RWPE2 (cell line): ENCODE data around the gene CCDC32.

Experiments
- ATAC-seq: fragments of 200-7000 bp; cut with Tn5 transposase; 3 replicates; pipeline ENCODE4 v1.9.1; 2021; ENCODE audit warnings: low read depth
- DNase-seq: peaks from one replicate; pipeline ENCODE4 v3.0.0-alpha.2; 2020; ENCODE audit warnings: low spot score
- H3K27ac ChIP-seq: fragments of 450-650 bp; 2 replicates; pipeline ENCODE4 v1.5.1; 2017; ENCODE audit warnings: mild to moderate bottlenecking; ENCODE audit not compliant: poor library complexity, severe bottlenecking
- H3K27me3 ChIP-seq: fragments of 250-450 bp; sonication (Bioruptor Pico); 2 replicates; pipeline ENCODE4 v1.5.1; 2021; ENCODE audit warnings: mild to moderate bottlenecking, moderate library complexity; ENCODE audit not compliant: insufficient read depth, poor library complexity, severe bottlenecking
- H3K36me3 ChIP-seq: fragments of 250-450 bp; sonication (Bioruptor Pico); 2 replicates; pipeline ENCODE4 v1.5.1; 2020; ENCODE audit warnings: low read depth, mild to moderate bottlenecking, moderate library complexity
- H3K4me1 ChIP-seq: fragments of 250-450 bp; sonication (Bioruptor Pico); 2 replicates; pipeline ENCODE4 v1.5.1; 2021; ENCODE audit warnings: mild to moderate bottlenecking, moderate library complexity; ENCODE audit not compliant: insufficient read depth, poor library complexity, severe bottlenecking
- H3K4me3 ChIP-seq: fragments of 250-450 bp; sonication (Bioruptor Pico); 2 replicates; pipeline ENCODE4 v1.5.1; 2021; ENCODE audit warnings: mild to moderate bottlenecking, moderate library complexity; ENCODE audit not compliant: severe bottlenecking
- H3K9me3 ChIP-seq: fragments of 250-450 bp; sonication (Bioruptor Pico); 2 replicates; pipeline ENCODE4 v1.5.1; 2021; ENCODE audit warnings: mild to moderate bottlenecking, moderate library complexity; ENCODE audit not compliant: severe bottlenecking
- CTCF ChIP-seq: fragments of 450-650 bp; IDR thresholded peaks from one replicate; pipeline ENCODE4 v1.5.1; 2017; ENCODE audit warnings: mild to moderate bottlenecking, moderate library complexity; ENCODE audit not compliant: poor library complexity, severe bottlenecking

Gene CCDC32

GRCh38 chr15:40525855-40526254 is 39.0 kb downstream of the CCDC32 start:
- H3K27ac ChIP-seq = no peak overlapping the region
- H3K4me1 ChIP-seq = no peaks in the 10 kb centered on the region
- no peaks in the 10 kb centered on the region for H3K36me3 ChIP-seq
- no peak for ATAC-seq
- no peak for TF ChIP-seq CTCF
- no peak overlapping the region for H3K4me3 ChIP-seq
- no peak for DNase-seq
- H3K27me3 ChIP-seq = peaks cover under 1% of the 10 kb centered on the region
- no peaks in the 10 kb centered on the region for H3K9me3 ChIP-seq

- Histone ChIP-seq H3K9me3 (no peaks in the 10 kb centered on the region), H3K36me3 (no peaks in the 10 kb centered on the region), H3K4me1 (no peaks in the 10 kb centered on the region), H3K27ac (no peak overlapping the region), H3K4me3 (no peak overlapping the region), H3K27me3 (peaks cover 3% of the 10 kb centered on the region)
- no peak for TF ChIP-seq CTCF
- ATAC-seq (no peak), DNase-seq (no peak)
Observed at GRCh38 chr15:40523611-40524010, 41.2 kb downstream of the CCDC32 start.

- TF ChIP-seq CTCF = no peak
Observed at GRCh38 chr15:40516322-40516721, 48.5 kb downstream of the CCDC32 start.

GRCh38 chr15:40513609-40514008 is 51.2 kb downstream of the CCDC32 start:
- H3K9me3 ChIP-seq = no peaks in the 10 kb centered on the region
- TF ChIP-seq CTCF = no peak
- peaks cover 4% of the 10 kb centered on the region for H3K4me1 ChIP-seq
- no peaks in the 10 kb centered on the region for H3K36me3 ChIP-seq
- H3K4me3 ChIP-seq = no peak overlapping the region
- no peak for ATAC-seq
- no peaks in the 10 kb centered on the region for H3K27me3 ChIP-seq
- no peak overlapping the region for H3K27ac ChIP-seq
- DNase-seq = no peak

More at GRCh38 chr15:40516322-40516721, 48.5 kb downstream of the CCDC32 start:
- peaks cover 3% of the 10 kb centered on the region for H3K27me3 ChIP-seq
- DNase-seq (no peak), ATAC-seq (no peak)
- no peak overlapping the region for H3K27ac ChIP-seq
- H3K4me1 ChIP-seq = peaks cover 4% of the 10 kb centered on the region
- H3K4me3 ChIP-seq = no peak overlapping the region
- no peaks in the 10 kb centered on the region for H3K36me3 ChIP-seq
- H3K9me3 ChIP-seq = no peaks in the 10 kb centered on the region

GRCh38 chr15:40512440-40512839 is 52.4 kb downstream of the CCDC32 start:
- H3K27ac ChIP-seq = no peak overlapping the region
- ATAC-seq = peak; percentile 18; the same call in 2 of the 3 replicates
- DNase-seq = no peak
- H3K9me3 ChIP-seq = no peaks in the 10 kb centered on the region
- peaks cover 4% of the 10 kb centered on the region for H3K4me1 ChIP-seq
- no peaks in the 10 kb centered on the region for H3K27me3 ChIP-seq
- H3K36me3 ChIP-seq = no peaks in the 10 kb centered on the region
- H3K4me3 ChIP-seq = no peak overlapping the region
- TF ChIP-seq CTCF = no peak
